ENCODE data around the gene FBXO2.

DNA sequence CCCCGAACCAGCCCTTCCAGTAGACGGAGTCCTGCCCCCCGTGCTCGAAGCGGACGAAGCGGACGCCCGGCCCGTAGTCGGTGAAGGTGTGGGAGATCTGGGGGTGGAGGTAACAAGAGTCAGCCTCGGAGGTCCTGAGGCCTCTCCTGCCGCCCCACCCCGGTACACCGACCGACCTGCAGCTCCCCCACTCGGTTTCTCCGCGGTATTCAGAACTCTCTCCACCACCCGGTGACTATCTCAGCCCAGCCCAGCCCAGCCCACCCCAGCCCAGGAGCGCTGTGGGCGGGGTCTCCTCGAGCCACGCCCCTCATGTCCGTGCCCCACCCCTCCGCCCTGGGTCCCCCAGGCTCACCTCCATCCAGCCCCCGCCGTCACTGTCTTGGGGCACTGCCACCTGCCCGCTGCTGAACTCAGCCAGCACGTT lies 5.5 kb downstream of the FBXO2 start:
- TF ChIP-seq, protein P1, sequence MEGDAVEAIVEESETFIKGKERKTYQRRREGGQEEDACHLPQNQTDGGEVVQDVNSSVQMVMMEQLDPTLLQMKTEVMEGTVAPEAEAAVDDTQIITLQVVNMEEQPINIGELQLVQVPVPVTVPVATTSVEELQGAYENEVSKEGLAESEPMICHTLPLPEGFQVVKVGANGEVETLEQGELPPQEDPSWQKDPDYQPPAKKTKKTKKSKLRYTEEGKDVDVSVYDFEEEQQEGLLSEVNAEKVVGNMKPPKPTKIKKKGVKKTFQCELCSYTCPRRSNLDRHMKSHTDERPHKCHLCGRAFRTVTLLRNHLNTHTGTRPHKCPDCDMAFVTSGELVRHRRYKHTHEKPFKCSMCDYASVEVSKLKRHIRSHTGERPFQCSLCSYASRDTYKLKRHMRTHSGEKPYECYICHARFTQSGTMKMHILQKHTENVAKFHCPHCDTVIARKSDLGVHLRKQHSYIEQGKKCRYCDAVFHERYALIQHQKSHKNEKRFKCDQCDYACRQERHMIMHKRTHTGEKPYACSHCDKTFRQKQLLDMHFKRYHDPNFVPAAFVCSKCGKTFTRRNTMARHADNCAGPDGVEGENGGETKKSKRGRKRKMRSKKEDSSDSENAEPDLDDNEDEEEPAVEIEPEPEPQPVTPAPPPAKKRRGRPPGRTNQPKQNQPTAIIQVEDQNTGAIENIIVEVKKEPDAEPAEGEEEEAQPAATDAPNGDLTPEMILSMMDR (conservative IDR thresholded peaks at IDR 0.05; ENCODE audit: low read depth, low read length) = no peak
- no peak for TF ChIP-seq EZH2 (IDR thresholded peaks at IDR 0.05; ENCODE audit: borderline replicate concordance, low read depth, low read length, poor library complexity, severe bottlenecking)
